GM21825 (cell line): ENCODE measurements around the gene ADCY9.
"Not testable (repeated sequence)": the region's sequence is repeated elsewhere in the genome, so short reads cannot be mapped to it uniquely, and the experiment has no call there.

Experiments
- ATAC-seq: cut with Tn5 transposase; IDR thresholded peaks from one replicate; pipeline ENCODE4 v1.9.1; 2021; ENCODE audit warnings: mild to moderate bottlenecking, moderate library complexity; ENCODE audit not compliant: unreplicated experiment

The ADCY9 gene

DNA sequence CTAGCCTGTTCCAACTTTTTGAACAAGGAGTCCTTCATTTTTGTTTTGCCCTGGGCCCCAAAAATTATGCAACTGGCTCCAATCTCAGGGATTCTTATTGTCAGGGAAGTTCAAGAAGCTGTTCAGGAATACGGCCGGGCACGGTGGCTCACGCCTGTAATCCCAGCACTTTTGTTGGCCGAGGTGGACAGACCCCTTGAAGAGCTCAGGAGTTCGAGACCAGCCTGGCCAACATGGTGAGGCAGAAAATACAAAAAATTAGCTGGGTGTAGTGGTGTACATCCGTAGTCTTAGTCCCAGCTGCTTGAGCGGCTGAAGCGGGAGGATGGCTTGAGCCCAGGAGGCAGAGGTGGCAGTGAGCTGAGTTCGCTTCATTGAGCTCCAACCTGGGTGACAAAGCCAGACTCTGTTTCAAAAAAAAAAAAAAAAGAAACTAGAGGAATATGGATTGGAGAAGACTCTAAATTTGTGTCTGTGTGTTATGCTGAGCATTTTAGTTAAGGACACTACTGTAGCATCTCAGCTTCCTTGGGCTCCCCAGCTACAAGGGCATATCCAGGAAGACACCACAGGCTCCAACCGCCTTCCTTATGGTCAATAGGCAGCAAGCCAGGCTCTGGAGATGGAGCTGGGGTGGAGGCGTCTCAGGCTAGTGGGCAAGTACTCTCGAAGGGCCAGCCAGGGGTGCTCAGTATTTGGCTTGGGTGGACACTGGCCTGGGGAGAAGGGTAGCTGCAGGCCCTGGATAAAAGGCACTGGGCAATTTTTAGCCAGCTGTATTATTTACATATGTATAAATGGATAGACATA is 179.0 kb downstream of the ADCY9 start:
- no peak for ATAC-seq

DNA sequence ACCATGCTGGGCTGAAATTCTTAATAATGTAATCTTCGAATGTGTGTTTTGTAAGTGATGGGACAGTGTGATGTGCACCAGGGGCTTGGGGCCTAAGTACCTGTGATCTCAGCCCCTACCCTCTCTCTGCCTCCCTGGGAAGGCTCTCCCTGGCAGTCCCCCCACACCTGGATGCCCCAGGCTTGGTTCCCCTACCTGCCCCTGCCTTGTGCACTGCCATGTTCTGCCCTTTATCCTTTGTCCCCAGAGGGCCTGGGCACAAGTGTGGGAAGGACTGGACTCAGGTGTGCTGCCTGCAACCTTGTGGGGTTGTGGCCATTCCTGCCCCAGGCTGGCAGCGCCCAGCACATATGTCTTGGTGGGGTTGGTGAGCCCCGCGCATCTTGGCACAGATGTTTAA is 180.3 kb downstream of the ADCY9 start:
- ATAC-seq, result no peak

DNA sequence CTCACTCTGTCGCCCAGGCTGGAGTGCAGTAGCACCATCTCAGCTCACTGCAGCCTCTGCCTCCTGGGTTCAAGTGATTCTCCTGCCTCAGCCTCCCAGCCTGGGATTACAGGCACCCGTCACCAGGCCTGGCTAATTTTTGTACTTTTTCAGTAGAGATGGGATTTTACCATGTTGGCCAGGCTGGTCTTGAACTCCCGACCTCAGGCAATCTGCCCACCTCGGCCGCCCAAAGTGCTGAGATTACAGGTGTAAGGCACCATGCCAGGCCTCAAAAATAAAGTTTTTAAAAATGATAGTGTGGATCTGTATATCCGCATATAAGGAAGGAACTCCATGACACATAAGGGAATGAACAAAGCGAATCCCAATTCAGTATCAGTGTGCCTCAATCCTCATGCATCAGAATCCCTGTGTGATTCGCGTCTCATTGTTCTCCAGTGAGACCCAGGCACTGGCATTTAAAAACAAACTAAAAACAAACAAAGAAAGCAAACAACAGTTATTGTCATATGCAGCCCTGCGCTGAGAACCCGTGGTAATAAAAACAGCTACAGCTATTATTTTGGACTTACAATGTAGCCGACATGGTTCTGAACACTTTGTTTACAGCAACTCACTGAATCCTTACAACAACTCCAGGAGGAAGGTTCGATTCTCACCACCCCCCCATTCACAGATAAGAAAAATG is 181.6 kb downstream of the ADCY9 start:
- no peak for ATAC-seq

GRCh38 chr16:3927147-3927546 is 189.1 kb downstream of the ADCY9 start:
- not testable (repeated sequence) for ATAC-seq

DNA sequence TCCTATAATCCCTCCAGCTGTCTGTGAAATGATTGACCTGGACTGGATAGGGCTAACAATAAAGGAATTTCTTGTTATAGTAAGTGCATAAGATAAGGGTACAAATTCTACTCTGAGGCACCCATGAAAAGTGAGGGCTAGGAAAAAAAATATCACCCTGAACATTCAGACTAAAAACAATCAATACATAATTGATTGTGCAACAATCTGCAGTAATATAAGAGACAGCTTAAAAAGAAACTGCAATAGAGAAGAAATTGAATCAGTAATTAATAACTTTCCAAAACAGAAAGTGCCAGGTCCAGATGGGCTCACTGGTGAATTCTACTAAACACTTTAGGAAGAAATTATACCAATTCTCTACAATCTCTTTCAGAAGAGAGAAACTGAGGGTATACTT is 191.5 kb downstream of the ADCY9 start:
- ATAC-seq, result no peak

- no peak for ATAC-seq
These were observed 194.0 kb downstream of the ADCY9 start for GRCh38 chr16:3922241-3922640.

DNA sequence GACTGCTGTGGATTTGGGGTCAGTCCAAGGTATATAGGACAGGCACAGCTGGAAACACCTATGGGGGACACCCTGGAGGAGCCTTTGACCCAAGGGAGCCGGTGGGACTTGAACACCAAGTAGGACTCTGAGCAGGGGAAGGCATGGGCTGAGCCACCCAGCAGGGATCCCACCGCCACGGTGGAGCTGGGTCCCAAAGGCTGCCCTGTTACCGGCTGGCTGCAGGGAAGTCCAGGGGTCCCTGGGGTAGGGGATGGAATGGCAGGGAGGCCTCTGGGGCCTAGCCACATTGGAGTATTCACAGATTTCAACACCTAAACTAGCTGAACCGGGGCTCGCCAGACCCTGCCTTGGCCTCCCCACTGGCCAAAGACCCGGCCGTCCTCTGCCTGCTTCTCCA is 196.0 kb downstream of the ADCY9 start:
- no peak for ATAC-seq

GRCh38 chr16:3919413-3919812 is 196.8 kb downstream of the ADCY9 start:
- ATAC-seq, result no peak

GRCh38 chr16:3915426-3916260 is 200.6 kb downstream of the ADCY9 start:
- no peak for ATAC-seq

DNA sequence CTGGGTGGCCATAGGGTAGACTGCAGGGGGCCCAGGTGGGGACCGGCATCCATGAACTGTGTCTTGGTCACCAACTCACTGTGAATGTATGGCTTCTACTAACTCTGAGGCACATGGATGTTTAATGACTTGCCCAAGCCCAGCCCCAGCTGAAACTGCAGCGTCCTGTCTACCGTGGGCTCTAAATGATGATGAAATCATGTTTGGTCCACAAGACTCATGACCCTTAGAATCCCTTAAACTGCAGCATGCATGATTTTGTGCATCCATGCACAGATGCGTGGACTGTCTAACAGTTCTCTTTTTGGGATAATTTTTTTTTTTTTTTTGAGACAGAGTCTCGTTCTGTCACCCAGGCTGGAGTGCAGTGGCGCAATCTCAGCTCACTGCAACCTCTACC is 203.3 kb downstream of the ADCY9 start:
- ATAC-seq, result no peak
